LNCAP (cell line): ENCODE data around the gene MBP.

Experiments used
- TF ChIP-seq, protein P1 (sequence below): fragments of 450-650 bp; IDR thresholded peaks from 2 replicates; pipeline ENCODE4 v1.5.1; 2017; ENCODE audit warnings: mild to moderate bottlenecking

MBP gene

GRCh38 chr18:77099485-77100370 lies 32.9 kb downstream of the MBP start:
- TF ChIP-seq, protein P1, sequence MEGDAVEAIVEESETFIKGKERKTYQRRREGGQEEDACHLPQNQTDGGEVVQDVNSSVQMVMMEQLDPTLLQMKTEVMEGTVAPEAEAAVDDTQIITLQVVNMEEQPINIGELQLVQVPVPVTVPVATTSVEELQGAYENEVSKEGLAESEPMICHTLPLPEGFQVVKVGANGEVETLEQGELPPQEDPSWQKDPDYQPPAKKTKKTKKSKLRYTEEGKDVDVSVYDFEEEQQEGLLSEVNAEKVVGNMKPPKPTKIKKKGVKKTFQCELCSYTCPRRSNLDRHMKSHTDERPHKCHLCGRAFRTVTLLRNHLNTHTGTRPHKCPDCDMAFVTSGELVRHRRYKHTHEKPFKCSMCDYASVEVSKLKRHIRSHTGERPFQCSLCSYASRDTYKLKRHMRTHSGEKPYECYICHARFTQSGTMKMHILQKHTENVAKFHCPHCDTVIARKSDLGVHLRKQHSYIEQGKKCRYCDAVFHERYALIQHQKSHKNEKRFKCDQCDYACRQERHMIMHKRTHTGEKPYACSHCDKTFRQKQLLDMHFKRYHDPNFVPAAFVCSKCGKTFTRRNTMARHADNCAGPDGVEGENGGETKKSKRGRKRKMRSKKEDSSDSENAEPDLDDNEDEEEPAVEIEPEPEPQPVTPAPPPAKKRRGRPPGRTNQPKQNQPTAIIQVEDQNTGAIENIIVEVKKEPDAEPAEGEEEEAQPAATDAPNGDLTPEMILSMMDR, result no peak

- TF ChIP-seq, protein P1, result no peak
Observed at GRCh38 chr18:77098538-77099174, 33.9 kb downstream of the MBP start.

- TF ChIP-seq, protein P1, result no peak
Observed at GRCh38 chr18:77098029-77098428, 34.6 kb downstream of the MBP start.

- TF ChIP-seq, protein P1, result no peak
Observed at GRCh38 chr18:77096936-77097886, 35.4 kb downstream of the MBP start.

DNA sequence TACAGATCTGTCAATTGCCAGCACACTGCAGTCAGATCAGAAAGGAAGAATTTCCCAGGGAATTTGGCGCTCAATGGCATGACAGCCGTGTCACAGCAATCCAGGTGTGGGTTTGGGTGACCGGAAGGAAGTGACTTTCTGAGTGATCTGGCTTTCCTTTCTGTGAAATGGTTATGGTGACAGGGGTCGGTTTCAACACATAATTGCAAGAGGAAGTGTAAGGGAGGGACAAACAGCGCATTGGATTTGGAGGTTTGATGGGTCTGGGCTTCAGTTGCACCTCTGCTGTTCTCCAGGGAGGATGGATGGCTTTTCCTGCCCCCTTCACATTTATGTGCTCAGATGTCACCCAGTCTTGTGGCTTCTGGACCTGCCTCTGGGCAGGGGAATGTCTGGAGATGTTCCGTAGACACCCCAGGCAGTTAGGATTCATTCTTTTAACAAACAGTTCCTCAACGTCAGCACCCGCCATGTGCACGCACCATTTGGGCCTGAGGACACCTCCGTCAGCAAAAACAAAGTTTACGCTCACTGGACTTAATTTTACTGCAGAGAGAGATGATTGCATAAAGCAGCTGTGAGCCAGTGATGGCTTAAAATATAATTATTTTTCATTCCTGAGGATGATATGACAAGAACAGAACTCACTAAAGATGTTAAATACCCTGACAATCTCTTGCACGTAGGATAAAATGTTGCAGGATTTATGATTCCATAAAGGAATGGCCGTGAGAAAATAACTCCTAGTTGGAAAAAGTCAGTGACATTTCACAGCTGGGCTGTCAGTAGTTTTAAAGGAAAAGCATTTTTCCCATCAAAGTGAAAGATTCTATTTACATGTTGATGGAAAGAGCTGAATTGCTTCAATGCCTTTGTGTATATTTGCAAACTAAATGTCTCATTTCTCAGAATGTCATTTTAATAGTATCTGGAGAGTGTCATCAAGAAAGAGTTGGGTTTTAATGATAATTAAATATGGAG lies 36.9 kb downstream of the MBP start:
- TF ChIP-seq, protein P1, result no peak

- TF ChIP-seq, protein P1, result no peak
Observed at GRCh38 chr18:77093586-77093985, 39.0 kb downstream of the MBP start.
